ENCODE results near the gene AMDHD2.

AMDHD2 gene

GRCh38 chr16:2515180-2515851 lies 4.9 kb upstream of the AMDHD2 start:
- TF ChIP-seq OVOL3 (tag by site-specific recombination; IDR thresholded peaks at IDR 0.05) (no peak), ZEB2 (tag by site-specific recombination; IDR thresholded peaks at IDR 0.05) (no peak), ZNF311 (tag by site-specific recombination; IDR thresholded peaks at IDR 0.05; ENCODE audit: borderline replicate concordance) (no peak), SCRT1 (tag by site-specific recombination; IDR thresholded peaks at IDR 0.05; ENCODE audit: borderline replicate concordance) (peak; percentile 63; the same call in 1 of the 2 replicates), ZBTB48 (tag by site-specific recombination; IDR thresholded peaks at IDR 0.05) (peak; percentile 72; the same call in 1 of the 2 replicates), SCRT2 (tag by site-specific recombination; IDR thresholded peaks at IDR 0.05) (peak; percentile 81), HOXA7 (CRISPR knock-in tag; IDR thresholded peaks at IDR 0.05; ENCODE audit: borderline replicate concordance) (no peak), SP2 (tag by site-specific recombination; IDR thresholded peaks at IDR 0.05) (no peak)
- TF ChIP-seq, protein P1, sequence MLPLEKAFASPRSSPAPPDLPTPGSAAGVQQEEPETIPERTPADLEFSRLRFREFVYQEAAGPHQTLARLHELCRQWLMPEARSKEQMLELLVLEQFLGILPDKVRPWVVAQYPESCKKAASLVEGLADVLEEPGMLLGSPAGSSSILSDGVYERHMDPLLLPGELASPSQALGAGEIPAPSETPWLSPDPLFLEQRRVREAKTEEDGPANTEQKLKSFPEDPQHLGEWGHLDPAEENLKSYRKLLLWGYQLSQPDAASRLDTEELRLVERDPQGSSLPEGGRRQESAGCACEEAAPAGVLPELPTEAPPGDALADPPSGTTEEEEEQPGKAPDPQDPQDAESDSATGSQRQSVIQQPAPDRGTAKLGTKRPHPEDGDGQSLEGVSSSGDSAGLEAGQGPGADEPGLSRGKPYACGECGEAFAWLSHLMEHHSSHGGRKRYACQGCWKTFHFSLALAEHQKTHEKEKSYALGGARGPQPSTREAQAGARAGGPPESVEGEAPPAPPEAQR (tag by site-specific recombination; IDR thresholded peaks at IDR 0.05): no peak
- Histone ChIP-seq H3K4me1 (ENCODE audit: control insufficient read depth, insufficient read depth, low read length) (peaks cover 3% of the 10 kb centered on the region), H3K36me3 (ENCODE audit: control insufficient read depth in 2 of 2, insufficient read depth in 1 of 2, low read length in 2 of 2) (peaks cover 0 to 31% of the 10 kb centered on the region in 2 experiments; a peak in 1 of 3 replicates), H3K4me3 (ENCODE audit: low read depth, low read length) (peak overlapping the region; percentile 90), H3K9me3 (ENCODE audit: control insufficient read depth, insufficient read depth, low read depth, low read length) (no peaks in the 10 kb centered on the region), H3K27ac (ENCODE audit: extremely low read depth, low read depth, low read length) (peak overlapping the region; percentile 69)
- POLR2A ChIA-PET: interaction anchor here (0.7 to 2.0 kb wide), 4 partner anchors 18 to 360 kb away, joined by 5 to 6 read pairs (median 6); partner anchors contain the start of genes PDPK1 and TRAF7
- CTCF ChIA-PET: interaction anchor here (0.6 to 5.6 kb wide), 3 partner anchors 14 to 412 kb away, joined by 4 to 27 read pairs (median 4); no protein-coding TSS in a partner anchor

DNA sequence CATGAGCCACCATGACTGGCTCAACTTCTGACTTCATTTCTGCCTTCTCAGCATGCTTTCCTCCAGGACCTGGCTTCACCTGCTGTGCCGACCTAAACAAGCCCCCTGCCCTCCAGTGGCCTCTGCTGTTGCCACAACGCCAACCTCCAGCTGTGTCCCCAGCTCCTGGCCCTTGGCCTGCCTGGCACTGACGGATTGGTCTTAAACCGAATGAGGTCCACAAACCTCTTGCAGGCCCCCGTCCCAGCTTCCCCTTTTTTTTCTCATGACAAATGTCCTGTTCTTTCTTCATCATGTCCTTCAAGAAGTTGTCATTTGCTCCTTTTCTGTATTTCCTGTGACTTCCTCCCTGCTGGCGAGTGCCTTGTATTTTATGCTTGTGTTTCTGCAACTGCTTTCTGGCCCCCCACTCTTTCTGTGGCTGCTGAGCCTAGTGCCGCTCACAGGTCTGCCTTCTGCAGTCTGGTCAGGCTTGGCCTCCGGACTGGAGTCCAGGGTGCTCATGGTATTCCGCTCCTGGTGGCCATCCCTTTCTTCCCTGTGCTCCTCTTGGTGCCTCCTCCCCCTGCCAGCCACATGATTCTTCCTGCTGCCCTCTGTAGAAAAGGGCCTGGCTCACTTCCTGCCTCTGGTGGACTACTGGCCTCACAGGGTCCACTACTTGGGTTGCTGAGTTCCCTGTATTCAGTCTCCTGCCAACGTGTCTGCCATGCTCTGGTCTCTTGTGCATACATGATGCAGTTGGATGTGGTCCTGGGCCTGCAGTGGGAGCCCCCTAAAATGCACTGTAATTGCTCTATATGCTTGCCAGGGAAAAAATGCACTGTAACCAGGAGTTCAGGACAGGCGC lies 3.6 kb upstream of the AMDHD2 start:
- H3K27ac ChIP-seq (ENCODE audit: extremely low read depth, low read depth, low read length): no peak overlapping the region; the same call in 1 of the 2 replicates
- POLR2A ChIA-PET: no interaction called here

GRCh38 chr16:2517954-2518605 lies 2.1 kb upstream of the AMDHD2 start:
- Histone ChIP-seq H3K4me3 (ENCODE audit: low read depth, low read length) (no peak overlapping the region), H3K36me3 (ENCODE audit: control insufficient read depth in 2 of 2, insufficient read depth in 1 of 2, low read length in 2 of 2) (peaks cover 0 to 46% of the 10 kb centered on the region in 2 experiments; a peak in 2 of 3 replicates), H3K4me1 (ENCODE audit: control insufficient read depth, insufficient read depth, low read length) (peaks cover 3% of the 10 kb centered on the region), H3K27ac (ENCODE audit: extremely low read depth, low read depth, low read length) (0 out of 2 replicates have a peak overlapping the region, but pooled peaks have one; percentile 9), H3K9me3 (ENCODE audit: control insufficient read depth, insufficient read depth, low read depth, low read length) (no peaks in the 10 kb centered on the region)
- ChIA-PET CTCF (interaction anchor here (1.0 kb wide), 1 partner anchor 17 kb away, joined by 3 read pairs; no protein-coding TSS in a partner anchor), POLR2A (interaction anchor here (0.8 to 2.1 kb wide), 2 partner anchors 20 to 21 kb away, joined by 3 to 8 read pairs; partner anchors contain the start of gene PDPK1)
- TF ChIP-seq PRDM10 (tag by site-specific recombination; IDR thresholded peaks at IDR 0.05) (no peak), GLIS1 (tag by site-specific recombination; IDR thresholded peaks at IDR 0.05) (peak; percentile 74)

More for the DNA sequence above, 3.6 kb upstream of the AMDHD2 start:
- Histone ChIP-seq H3K4me3 (ENCODE audit: low read depth, low read length) (no peak overlapping the region), H3K36me3 (ENCODE audit: control insufficient read depth in 2 of 2, insufficient read depth in 1 of 2, low read length in 2 of 2) (peaks cover 0 to 34% of the 10 kb centered on the region in 2 experiments; a peak in 2 of 3 replicates), H3K4me1 (ENCODE audit: control insufficient read depth, insufficient read depth, low read length) (peaks cover 3% of the 10 kb centered on the region), H3K9me3 (ENCODE audit: control insufficient read depth, insufficient read depth, low read depth, low read length) (no peaks in the 10 kb centered on the region)
- CTCF ChIA-PET: interaction anchor here (0.7 kb wide), 1 partner anchor 406 kb away, joined by 3 read pairs; no protein-coding TSS in a partner anchor
- TF ChIP-seq ZNF140 (tag by site-specific recombination; IDR thresholded peaks at IDR 0.05) (0 out of 2 replicates have a peak, but pooled peaks have one; percentile 10), MEIS1 (CRISPR knock-in tag; IDR thresholded peaks at IDR 0.05; ENCODE audit: borderline replicate concordance) (no peak), ZIC2 (tag by site-specific recombination; IDR thresholded peaks at IDR 0.05) (peak; percentile 98)
